K562 (cell line): Measurements from ENCODE around the gene BDNF. TPM values are rescaled to one million over a fixed set of nuclear protein-coding genes. Genes with fewer than 3 reads are reported as not detected.

Source experiments
- ATAC-seq: fragments of 200-7000 bp; cut with Tn5 transposase; 3 replicates; pipeline ENCODE4 v1.9.1; 2020; ENCODE audit warnings: moderate library complexity
- BruUV-seq: library from RNA; stranded (reverse); fragments of 400-500 nt; replicated peaks from 2 replicates; lab custom pipeline; 2021; lab: Mats Ljungman, UMichigan
- CTCF ChIA-PET: fragments of 300-600 bp; formaldehyde crosslinking; extraction: SDS; loops from one replicate; lab custom pipeline; 2021; ENCODE audit warnings: low intra/inter-chr PET ratio; lab: Yijun Ruan, JAX
- POLR2A ChIA-PET: fragments of 300-600, 350-650 bp; sonication (Branson Sonifier 250); formaldehyde crosslinking; extraction: SDS; loops from one replicate; lab custom pipeline; 2021; ENCODE audit warnings: antibody characterized with exemption, inconsistent platforms; lab: Yijun Ruan, JAX
- DNase-seq, 4 experiments: peaks; one replicate each; pipeline versions ENCODE4 v3.0.0 to v3.0.0-alpha.2; 2011 to 2018; ENCODE audit warnings: low spot score in 3 of 4, mixed read lengths in 3 of 4; ENCODE audit errors: extremely low read depth in 1 of 4
- FAIRE-seq: peaks from 2 replicates; lab custom pipeline; 2011; peaks lifted over from hg19 to GRCh38; lab: Jason Lieb, UNC
- H2AFZ ChIP-seq: 2 replicates; pipeline ENCODE4 v1.6.0; 2011; ENCODE audit warnings: low read depth, low read length, control low read depth, inconsistent platforms
- H3K27ac ChIP-seq: fragments of 200-600 bp; 3 replicates; pipeline ENCODE4 v1.8.0; 2011; ENCODE audit warnings: low read depth, mild to moderate bottlenecking, control low read depth, inconsistent platforms, low read length, moderate library complexity, mixed read lengths; ENCODE audit errors: extremely low read depth
- H3K27me3 ChIP-seq, 2 experiments: fragments of 300-600 bp in 1 of 2; 2 replicates in 1 of 2; 3 replicates in 1 of 2; pipeline versions ENCODE4 v1.6.0 to v1.8.0; 2011; ENCODE audit warnings: inconsistent platforms in 2 of 2, low read length in 2 of 2, mild to moderate bottlenecking in 1 of 2, mixed read lengths in 1 of 2, moderate library complexity in 1 of 2; ENCODE audit not compliant: control insufficient read depth in 2 of 2, insufficient read depth in 2 of 2
- H3K36me3 ChIP-seq: fragments of 300-600 bp; 3 replicates; pipeline ENCODE4 v1.8.0; 2011; ENCODE audit warnings: mild to moderate bottlenecking, low read length, inconsistent platforms; ENCODE audit not compliant: control insufficient read depth, insufficient read depth
- H3K4me1 ChIP-seq, 2 experiments: fragments of 200-600 bp in 1 of 2; replicated peaks in 1 of 2; 2 replicates in 1 of 2; 3 replicates in 1 of 2; pipeline versions ENCODE4 v1.5.1 to v1.8.0; 2011; ENCODE audit warnings: inconsistent platforms in 2 of 2, low read length in 2 of 2, mild to moderate bottlenecking in 1 of 2, mixed read lengths in 1 of 2, moderate library complexity in 1 of 2; ENCODE audit not compliant: control insufficient read depth in 2 of 2, insufficient read depth in 2 of 2
- H3K4me2 ChIP-seq: 2 replicates; pipeline ENCODE4 v1.6.1; 2011; ENCODE audit warnings: low read length, control low read depth, inconsistent platforms, mixed read lengths; ENCODE audit not compliant: insufficient read depth
- H3K4me3 ChIP-seq: fragments of 200-600 bp; sonication (generic), shearing (Covaris generic); 2 replicates; pipeline ENCODE4 v1.5.1; 2016; ENCODE audit warnings: control low read depth, inconsistent platforms
- H3K79me2 ChIP-seq: fragments of 200-600 bp; 3 replicates; pipeline ENCODE4 v1.8.0; 2011; ENCODE audit warnings: low read length, inconsistent platforms; ENCODE audit not compliant: control insufficient read depth, insufficient read depth
- H3K9ac ChIP-seq, 2 experiments: 2 replicates each; pipeline versions ENCODE4 v1.6.0 to v1.6.1; 2011; ENCODE audit warnings: low read depth in 2 of 2, low read length in 2 of 2, control low read depth in 1 of 2, inconsistent platforms in 1 of 2, mild to moderate bottlenecking in 1 of 2, mixed read lengths in 1 of 2; ENCODE audit not compliant: insufficient read depth in 1 of 2
- H3K9me1 ChIP-seq: one replicate; pipeline ENCODE4 v1.6.0; 2011; ENCODE audit warnings: inconsistent platforms, mild to moderate bottlenecking, low read length, moderate library complexity; ENCODE audit not compliant: control insufficient read depth, insufficient read depth
- H3K9me3 ChIP-seq: replicated peaks from 2 replicates; pipeline ENCODE4 v1.5.1; 2011; ENCODE audit warnings: low read depth, low read length, inconsistent platforms; ENCODE audit not compliant: control insufficient read depth, insufficient read depth
- H4K20me1 ChIP-seq: replicated peaks from 2 replicates; pipeline ENCODE4 v1.6.1; 2011; ENCODE audit warnings: low read length, inconsistent platforms, mixed read lengths; ENCODE audit not compliant: control insufficient read depth, insufficient read depth
- CCAR2 ChIP-seq: fragments of 200-400 bp; formaldehyde crosslinking; IDR thresholded peaks from 2 replicates; pipeline ENCODE4 v1.6.1; 2017; ENCODE audit warnings: mild to moderate bottlenecking, low read depth, low read length
- FUS ChIP-seq: fragments of 200-400 bp; formaldehyde crosslinking; optimal IDR thresholded peaks from 2 replicates; pipeline ENCODE3; 2017; ENCODE audit warnings: low read depth, low read length
- HDAC2 ChIP-seq: fragments of 450-650 bp; IDR thresholded peaks from 2 replicates; pipeline ENCODE4 v1.6.1; 2016; ENCODE audit warnings: mild to moderate bottlenecking
- JUNB ChIP-seq: fragments of 450-650 bp; formaldehyde crosslinking; conservative IDR thresholded peaks from 2 replicates; pipeline ENCODE4 v1.4.0; 2020; ENCODE audit warnings: mild to moderate bottlenecking
- KDM1A ChIP-seq, 2 experiments: fragments of 450-650 bp; IDR thresholded peaks; 2 replicates each; pipeline ENCODE4 v1.6.1; 2016; ENCODE audit warnings: mild to moderate bottlenecking in 2 of 2
- MBD2 ChIP-seq: sonication (generic); IDR thresholded peaks from 2 replicates; pipeline ENCODE4 v1.6.1; 2016; ENCODE audit warnings: low read depth, borderline replicate concordance
- MXI1 ChIP-seq: IDR thresholded peaks from 2 replicates; pipeline ENCODE4 v1.6.1; 2011; ENCODE audit warnings: low read depth, mild to moderate bottlenecking, improper control_type of control experiment, low read length
- POLR2H ChIP-seq: IDR thresholded peaks from 2 replicates; pipeline ENCODE4 v1.6.1; 2016; ENCODE audit warnings: missing genetic modification characterization, low read depth, mild to moderate bottlenecking, control low read depth, missing compliant biosample characterization, moderate library complexity
- RB1 ChIP-seq: fragments of 450-650 bp; IDR thresholded peaks from 2 replicates; pipeline ENCODE4 v1.6.1; 2017; ENCODE audit warnings: low read depth, mild to moderate bottlenecking
- WHSC1 ChIP-seq: IDR thresholded peaks from one replicate; pipeline ENCODE4 v1.6.1; 2012; ENCODE audit warnings: low read length, control low read depth, inconsistent platforms
- ZNF449 ChIP-seq: fragments of 250-450 bp; sonication (Bioruptor Pico); IDR thresholded peaks from 2 replicates; pipeline ENCODE4 v1.8.0; 2022; ENCODE audit warnings: moderate library complexity, mild to moderate bottlenecking, inconsistent platforms
- ZNF518B ChIP-seq: fragments of 250-450 bp; sonication (Bioruptor Pico); IDR thresholded peaks from 2 replicates; pipeline ENCODE4 v1.5.0; 2021; ENCODE audit warnings: mild to moderate bottlenecking, moderate library complexity
- WGBS: fragments of 100-300 bp; shearing (Covaris generic); methylation state at CpG from one replicate; pipeline ENCODE4 v1.1.6; 2016; ENCODE audit warnings: low coverage, mixed read lengths; ENCODE audit not compliant: insufficient coverage; ENCODE audit errors: missing lambda C conversion rate; 5-methylcytosine and 5-hydroxymethylcytosine counted together
- in situ Hi-C: fragments of 300-500 bp; cut with MboI; formaldehyde crosslinking; loops from 4 replicates; pipeline ENCODE4 v1.15.0; 2018; ENCODE audit warnings: inconsistent platforms, mixed read lengths
- intact Hi-C: fragments of 100-400 bp; cut with micrococcal nuclease; formaldehyde crosslinking; loops from 2 replicates; pipeline ENCODE4 v1.14.2; 2022
- polyA plus RNA-seq, 8 experiments: library from polyadenylated mRNA; depleted of rRNA in 4 of 8; stranded (reverse) in 5 of 8; unstranded in 3 of 8; fragments of >200 nt; fragmentation: Nextera tagmentation in 2 of 8; fragmentation: Illumina TruSeq in 1 of 8; extraction: Ambion mirVana in 2 of 8; extraction: Trizol in 1 of 8; gene quantifications; 2 replicates each; pipeline versions ENCODE4 v1.2.1 to v1.2.3, GENCODE V29; 2011 to 2014; ENCODE audit warnings: inconsistent platforms in 1 of 8, missing spikeins in 1 of 8
- total RNA-seq, 7 experiments: library from RNA; depleted of rRNA in 6 of 7; stranded (reverse); fragments of >200 nt in 6 of 7; fragmentation: Illumina TruSeq in 2 of 7; extraction: Trizol in 2 of 7; gene quantifications; 2 replicates each; pipeline versions ENCODE4 v1.2.1 to v1.2.3, GENCODE V29; 2011 to 2021; ENCODE audit warnings: low replicate concordance in 1 of 7

The BDNF gene
- total and polyA plus RNA-seq, 9 of the 15 experiments (the other 6 are each of a cell fraction or from before 2014, with no cell fraction given): 0.04 TPM; not detected in 8

GRCh38 chr11:27656806-27657483, 43.3 kb downstream of the BDNF start:
- H2AFZ ChIP-seq: no peak overlapping the region
- ATAC-seq (no peak), FAIRE-seq (no peak), DNase-seq (no peak)
- H3K9me1 ChIP-seq: no peaks in the 10 kb centered on the region
- POLR2A ChIA-PET: no interaction called here
- no peak overlapping the region for H3K4me3 ChIP-seq
- no peaks in the 10 kb centered on the region for H3K36me3 ChIP-seq
- peaks cover 0 to 7% of the 10 kb centered on the region in 2 experiments; a peak in 1 of 5 replicates for H3K27me3 ChIP-seq
- no TSS peak for BruUV-seq
- TF ChIP-seq CCAR2 (no peak), RB1 (no peak), ZNF449 (CRISPR knock-in tag) (no peak), JUNB (no peak), POLR2H (tag) (no peak), MXI1 (no peak), HDAC2 (no peak), FUS (no peak), KDM1A (IDR thresholded peaks at IDR 0.05) (no peak), MBD2 (no peak), ZNF518B (CRISPR knock-in tag) (no peak), WHSC1 (no peak)
- H3K4me1 ChIP-seq: no peaks in the 10 kb centered on the region
- H4K20me1 ChIP-seq: no peaks in the 10 kb centered on the region
- no peaks in the 10 kb centered on the region for H3K79me2 ChIP-seq
- H3K4me2 ChIP-seq: no peak overlapping the region
- in situ Hi-C loops (no loop called here), intact Hi-C loops (no loop called here)
- under 1% methylated on average over 11 of the region's 12 CpGs for WGBS
- no peak overlapping the region for H3K27ac ChIP-seq
- H3K9ac ChIP-seq: no peak overlapping the region
- no peaks in the 10 kb centered on the region for H3K9me3 ChIP-seq
- CTCF ChIA-PET: no interaction called here
